HG02642 (cell line): ENCODE data around the gene ALDH2.
"Not testable (repeated sequence)": the region's sequence is repeated elsewhere in the genome, so short reads cannot be mapped to it uniquely, and the experiment has no call there.

Source experiments
- ATAC-seq: cut with Tn5 transposase; IDR thresholded peaks from one replicate; pipeline ENCODE4 v1.9.1; 2021; ENCODE audit warnings: mild to moderate bottlenecking; ENCODE audit not compliant: unreplicated experiment, poor library complexity

Gene ALDH2

DNA sequence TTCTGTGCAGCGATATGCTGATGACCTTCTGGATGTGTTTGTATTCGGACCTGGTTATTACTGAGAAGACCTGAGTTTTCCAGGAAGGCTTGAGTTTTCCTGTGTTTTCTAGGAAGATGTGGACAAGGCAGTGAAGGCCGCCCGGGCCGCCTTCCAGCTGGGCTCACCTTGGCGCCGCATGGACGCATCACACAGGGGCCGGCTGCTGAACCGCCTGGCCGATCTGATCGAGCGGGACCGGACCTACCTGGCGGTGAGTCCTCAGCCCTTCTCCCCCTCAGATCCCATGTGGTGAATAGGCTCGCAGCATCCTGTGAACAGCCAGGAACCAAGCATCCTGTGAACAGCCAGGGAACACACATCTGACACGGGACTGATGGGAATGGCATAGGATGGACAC, 16.3 kb downstream of the ALDH2 start:
- ATAC-seq: no peak

- ATAC-seq: no peak
These were observed 18.2 kb downstream of the ALDH2 start for GRCh38 chr12:111784953-111785352.

DNA sequence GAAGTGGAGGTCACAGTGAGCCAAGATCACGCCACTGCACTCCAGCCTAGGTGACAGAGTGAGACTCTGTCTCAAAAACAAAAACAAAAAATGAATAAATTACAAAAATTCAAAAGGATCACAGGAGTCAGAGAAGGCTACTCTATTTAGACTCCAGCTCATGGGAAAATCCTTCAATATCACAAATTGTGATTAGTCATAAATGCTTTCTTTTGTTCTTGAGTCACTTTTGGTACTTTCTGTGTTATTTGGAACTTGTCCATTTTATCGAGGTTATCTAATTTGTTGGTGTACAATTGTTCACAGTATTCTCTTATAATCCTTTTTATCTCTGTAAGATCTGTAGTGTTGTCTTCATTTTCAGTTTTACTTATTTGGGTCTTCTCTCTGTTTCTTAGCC, 18.9 kb downstream of the ALDH2 start:
- no peak for ATAC-seq

DNA sequence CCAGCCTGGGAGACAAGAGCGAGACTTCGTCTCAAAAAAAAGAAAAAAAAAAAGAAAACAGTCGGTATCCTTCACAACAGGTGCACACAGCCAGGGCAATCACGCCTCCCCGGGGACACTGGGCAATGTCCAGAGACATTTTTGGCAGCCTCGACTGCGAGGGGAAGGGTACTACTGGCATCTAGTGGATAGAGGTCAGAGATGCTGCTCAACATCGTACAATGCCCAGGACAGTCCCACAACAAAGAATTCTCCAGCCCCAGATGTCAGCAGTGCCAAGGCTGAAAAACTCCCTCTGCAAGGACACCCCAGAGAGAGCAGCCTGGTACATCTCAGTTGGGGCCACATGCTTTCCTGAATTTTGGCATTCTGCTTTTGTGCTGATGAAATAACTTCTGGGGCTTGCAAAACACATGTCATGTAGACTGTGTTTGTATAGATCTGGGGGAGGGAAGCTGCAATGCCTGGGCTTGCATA, 21.5 kb downstream of the ALDH2 start:
- no peak for ATAC-seq

DNA sequence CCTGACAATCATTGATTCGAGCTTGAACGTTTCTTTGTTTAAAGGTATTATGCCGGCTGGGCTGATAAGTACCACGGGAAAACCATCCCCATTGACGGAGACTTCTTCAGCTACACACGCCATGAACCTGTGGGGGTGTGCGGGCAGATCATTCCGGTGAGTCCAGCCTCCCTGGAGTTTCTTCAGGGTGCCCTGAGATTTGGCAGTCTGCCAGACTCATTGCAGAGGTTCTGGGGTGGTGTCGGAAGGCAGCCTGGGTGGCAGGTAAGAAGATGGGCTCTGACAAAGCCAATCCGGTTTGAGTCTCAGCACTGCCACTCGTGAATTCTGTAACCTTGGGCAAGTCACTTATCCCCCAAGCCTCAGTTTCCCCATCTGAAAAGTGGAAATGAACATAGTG, 23.0 kb downstream of the ALDH2 start:
- ATAC-seq: no peak

DNA sequence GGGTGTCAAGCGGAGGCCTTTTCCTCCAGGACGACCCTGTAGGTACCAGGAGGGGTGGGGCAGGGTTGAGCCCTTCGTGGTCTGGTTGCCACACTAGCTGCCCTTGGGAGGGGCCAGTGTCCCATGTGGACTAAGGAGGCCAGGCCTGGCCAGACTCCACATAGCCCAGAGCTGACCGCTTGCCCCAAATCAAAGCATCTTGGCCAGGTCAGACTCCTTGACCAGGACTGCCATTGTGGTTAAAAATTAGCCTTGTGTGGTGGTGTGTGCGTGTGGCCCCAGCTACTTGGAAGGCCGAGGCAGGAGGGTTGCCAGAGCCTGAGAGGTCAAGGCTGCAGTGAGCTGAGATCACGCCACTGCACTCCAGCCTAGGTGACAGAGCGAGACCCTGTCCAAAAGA, 24.8 kb downstream of the ALDH2 start:
- no peak for ATAC-seq

DNA sequence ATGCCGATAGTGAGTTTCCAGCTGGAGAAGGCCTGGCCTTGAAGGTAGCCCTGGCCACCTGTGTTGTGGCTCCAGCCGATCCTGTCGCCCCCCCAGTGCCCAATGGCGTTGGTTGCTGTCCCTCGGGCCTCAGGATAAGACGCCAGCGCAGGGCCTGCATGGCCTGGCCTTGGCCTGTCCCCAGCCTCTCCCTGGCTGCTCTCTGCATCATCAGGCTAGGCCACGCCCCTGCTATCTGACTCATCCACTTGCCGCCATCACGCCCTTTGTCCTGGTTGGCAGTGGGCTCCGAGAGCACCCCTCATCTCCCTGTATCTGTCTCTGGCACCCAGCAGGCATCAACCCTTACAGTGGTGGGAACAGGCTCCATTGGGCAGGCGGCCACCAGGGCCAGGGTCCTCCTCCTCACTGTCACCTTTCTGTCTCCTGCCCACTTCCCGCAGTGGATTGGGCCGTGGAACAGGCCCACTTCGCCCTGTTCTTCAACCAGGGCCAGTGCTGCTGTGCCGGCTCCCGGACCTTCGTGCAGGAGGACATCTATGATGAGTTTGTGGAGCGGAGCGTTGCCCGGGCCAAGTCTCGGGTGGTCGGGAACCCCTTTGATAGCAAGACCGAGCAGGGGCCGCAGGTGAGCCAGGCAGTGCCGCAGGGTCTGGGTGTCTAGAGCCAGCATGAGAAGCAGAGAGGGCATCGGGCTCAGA, 25.6 kb downstream of the ALDH2 start:
- ATAC-seq: no peak

DNA sequence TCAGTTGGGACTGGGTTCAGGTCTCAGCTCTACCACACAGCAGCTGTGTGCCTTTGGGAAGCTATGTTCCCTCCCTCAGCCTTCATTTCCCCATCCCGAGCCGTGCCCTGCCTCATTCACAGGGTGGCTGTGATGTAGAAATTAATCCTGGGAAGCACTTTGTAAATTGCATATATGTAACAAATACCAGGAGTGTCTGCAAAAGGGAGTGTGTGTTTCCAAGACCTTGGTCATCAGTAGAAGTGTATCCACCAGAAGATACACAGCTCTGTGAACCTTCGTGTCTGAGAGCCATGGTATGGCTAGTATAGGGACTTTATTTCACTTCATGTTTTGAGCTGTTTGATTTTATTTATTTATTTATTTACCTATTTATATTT, 26.1 kb downstream of the ALDH2 start:
- no peak for ATAC-seq

- ATAC-seq: no peak
These were observed 31.4 kb downstream of the ALDH2 start for GRCh38 chr12:111798182-111798581.

DNA sequence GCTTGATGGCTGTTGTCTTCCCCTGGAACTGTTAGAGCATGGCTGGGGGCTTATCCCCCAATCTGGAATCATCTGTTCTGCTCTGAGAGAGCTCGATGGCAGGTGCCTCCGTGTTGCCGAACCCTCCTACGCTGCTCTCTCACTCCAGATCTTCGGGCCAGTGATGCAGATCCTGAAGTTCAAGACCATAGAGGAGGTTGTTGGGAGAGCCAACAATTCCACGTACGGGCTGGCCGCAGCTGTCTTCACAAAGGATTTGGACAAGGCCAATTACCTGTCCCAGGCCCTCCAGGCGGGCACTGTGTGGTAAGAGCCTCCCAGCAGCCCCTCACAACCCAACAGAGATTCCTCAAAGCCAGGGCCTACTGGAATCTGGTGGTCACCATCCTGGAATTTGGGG, 33.0 kb downstream of the ALDH2 start:
- no peak for ATAC-seq

DNA sequence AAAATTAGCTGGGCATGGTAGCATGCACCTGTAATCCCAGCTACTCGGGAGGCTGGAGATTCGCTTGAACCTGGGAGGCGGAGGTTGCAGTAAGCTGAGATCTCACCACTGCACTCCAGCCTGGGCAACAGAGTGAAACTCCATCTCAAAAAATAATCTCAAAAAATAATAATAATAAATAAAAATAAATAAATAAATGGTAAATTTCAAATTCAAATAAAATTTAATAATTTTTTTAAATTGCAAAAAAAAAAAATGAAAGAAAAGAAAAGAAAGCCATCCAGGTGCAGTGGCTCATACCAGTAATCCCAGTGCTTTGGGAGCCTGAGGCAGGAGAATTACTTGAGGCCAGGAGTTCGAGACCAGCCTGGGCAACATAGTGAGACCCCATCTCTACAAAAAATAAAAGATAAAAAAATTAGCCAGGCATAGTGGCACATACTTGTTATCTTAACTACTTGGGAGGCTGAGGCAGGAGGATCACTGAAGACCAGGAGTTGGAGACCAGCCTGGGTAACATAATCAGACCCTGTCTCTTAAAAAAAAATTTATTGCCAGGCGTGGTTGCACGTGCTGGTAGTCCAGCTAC, 36.4 kb downstream of the ALDH2 start:
- ATAC-seq: no peak

- no peak for ATAC-seq
These were observed 37.1 kb downstream of the ALDH2 start for GRCh38 chr12:111803851-111804250.

DNA sequence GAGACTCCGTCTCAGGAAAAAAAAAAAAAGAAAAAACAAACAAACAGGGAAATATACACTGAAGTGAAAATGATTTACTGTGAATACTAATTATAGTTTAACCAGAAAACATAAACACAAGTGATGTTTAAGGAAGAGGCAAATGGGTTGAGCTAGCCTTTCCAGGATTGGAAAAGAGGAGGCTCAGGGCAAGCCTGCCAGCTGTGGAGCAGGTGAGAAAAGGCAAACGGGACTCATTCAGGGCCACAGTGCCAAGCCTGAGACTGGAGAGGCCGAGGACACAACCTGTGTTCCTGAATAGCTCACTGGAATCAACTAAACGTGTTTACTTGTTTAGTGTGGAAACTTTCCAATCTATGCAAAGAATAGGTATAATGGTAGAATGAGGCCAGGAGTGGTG, 39.6 kb downstream of the ALDH2 start:
- no peak for ATAC-seq

GRCh38 chr12:111807232-111807631, 40.5 kb downstream of the ALDH2 start:
- ATAC-seq: no peak

DNA sequence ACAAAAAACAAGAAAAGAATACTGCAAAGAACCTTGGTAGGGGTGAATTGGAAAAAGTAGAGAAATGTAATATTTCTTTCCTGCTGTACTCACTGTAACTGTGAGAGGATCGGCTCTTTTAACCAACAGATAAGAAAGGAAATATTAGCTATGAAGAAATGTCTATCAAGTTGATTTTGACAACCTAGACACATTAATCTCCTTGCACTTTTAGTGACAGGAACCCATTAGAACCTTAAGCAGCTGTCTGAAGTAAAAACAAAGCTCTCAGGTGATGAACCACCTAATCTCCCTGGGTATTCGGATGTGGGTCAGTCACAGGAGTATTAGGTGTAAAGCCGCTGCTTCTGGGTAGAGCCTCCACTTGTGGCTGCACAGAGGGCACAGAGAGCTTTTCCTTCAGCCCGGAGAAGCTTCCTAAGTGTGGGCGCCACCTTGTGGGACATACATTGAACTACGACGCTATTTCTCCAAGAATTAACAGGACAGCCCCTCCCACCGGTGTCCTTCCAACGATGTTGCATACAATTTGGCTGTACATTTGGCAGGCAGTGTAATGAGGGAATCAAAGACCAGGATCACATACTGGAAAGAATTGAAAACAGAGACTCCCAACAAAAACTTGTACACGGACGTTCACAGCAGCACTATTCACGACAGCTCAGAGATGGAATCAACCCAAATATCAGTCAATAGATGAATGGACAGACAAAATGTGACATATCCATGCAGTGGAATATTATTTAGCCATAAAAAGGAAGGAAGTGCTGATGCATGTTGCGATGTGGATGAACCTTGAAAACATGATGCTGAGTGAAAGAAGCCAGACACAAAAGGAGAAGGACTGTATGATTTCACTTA, 46.4 kb downstream of the ALDH2 start:
- ATAC-seq: peak; percentile 68

- ATAC-seq: no peak
These were observed 49.4 kb downstream of the ALDH2 start for GRCh38 chr12:111816065-111816615.

GRCh38 chr12:111816898-111817297, 50.2 kb downstream of the ALDH2 start:
- not testable (repeated sequence) for ATAC-seq

- no peak for ATAC-seq
These were observed 51.6 kb downstream of the ALDH2 start for GRCh38 chr12:111818340-111818739.

- ATAC-seq: no peak
These were observed 52.7 kb downstream of the ALDH2 start for GRCh38 chr12:111819191-111820158.

GRCh38 chr12:111820828-111821227, 54.1 kb downstream of the ALDH2 start:
- not testable (repeated sequence) for ATAC-seq
